Measurements from ENCODE around the gene SLU7.

SLU7 gene

DNA sequence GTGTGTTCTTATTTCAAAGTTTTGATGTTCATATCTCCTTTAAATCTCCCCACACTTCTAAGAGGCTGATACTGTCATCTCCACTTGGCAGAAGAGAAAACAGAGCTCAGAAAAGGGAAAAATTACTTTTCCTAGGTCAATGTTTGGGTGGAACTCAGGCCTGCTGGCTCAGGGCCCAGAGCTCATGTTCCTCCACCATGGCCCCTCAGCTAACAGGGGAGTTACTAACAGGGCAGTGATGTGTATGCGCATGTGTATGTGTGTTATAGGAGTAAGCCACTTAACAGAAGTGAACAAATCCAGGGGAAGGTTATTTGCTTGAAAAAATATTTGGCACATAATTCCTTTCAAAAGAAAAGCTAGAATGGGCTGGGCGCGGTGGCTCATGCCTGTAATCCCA lies 51.0 kb downstream of the SLU7 start:
- DNase-seq (ENCODE audit: insufficient read length, low spot score) (no peak), FAIRE-seq (no peak)
- TF ChIP-seq CTCF (IDR thresholded peaks at IDR 0.05; ENCODE audit: insufficient read depth, missing control alignments), result no peak

DNA sequence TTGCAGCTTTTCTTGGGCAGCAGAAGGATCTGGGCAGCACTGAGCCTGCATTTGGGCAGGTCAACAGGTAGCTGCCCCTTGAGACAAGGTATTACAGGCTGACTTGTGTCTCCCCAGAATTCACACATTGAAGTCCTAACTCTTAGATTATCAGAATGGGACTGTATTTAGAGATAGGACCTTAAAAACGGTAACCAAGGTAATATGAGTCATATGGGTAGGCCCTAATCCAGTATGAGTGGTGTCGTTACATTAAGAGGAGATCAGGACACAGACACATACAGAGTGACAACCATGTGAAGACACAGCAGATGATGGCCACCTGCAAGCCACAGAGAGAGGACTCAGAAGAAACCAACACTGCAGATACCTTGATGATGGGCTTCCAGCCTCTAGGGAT lies 51.6 kb downstream of the SLU7 start:
- no peak for TF ChIP-seq CTCF (IDR thresholded peaks at IDR 0.05; ENCODE audit: insufficient read depth, missing control alignments)
- FAIRE-seq (no peak), DNase-seq (ENCODE audit: insufficient read length, low spot score) (no peak)

GRCh38 chr5:160366230-160366629 lies 52.7 kb downstream of the SLU7 start:
- FAIRE-seq (no peak), DNase-seq (ENCODE audit: insufficient read length, low spot score) (no peak)
- no peak for TF ChIP-seq CTCF (IDR thresholded peaks at IDR 0.05; ENCODE audit: insufficient read depth, missing control alignments)

- no peak for TF ChIP-seq CTCF (IDR thresholded peaks at IDR 0.05; ENCODE audit: insufficient read depth, missing control alignments)
- no peak for DNase-seq (ENCODE audit: insufficient read length, low spot score)
- FAIRE-seq, result no peak
Measured at GRCh38 chr5:160363660-160364395, 55.1 kb downstream of the SLU7 start.

DNA sequence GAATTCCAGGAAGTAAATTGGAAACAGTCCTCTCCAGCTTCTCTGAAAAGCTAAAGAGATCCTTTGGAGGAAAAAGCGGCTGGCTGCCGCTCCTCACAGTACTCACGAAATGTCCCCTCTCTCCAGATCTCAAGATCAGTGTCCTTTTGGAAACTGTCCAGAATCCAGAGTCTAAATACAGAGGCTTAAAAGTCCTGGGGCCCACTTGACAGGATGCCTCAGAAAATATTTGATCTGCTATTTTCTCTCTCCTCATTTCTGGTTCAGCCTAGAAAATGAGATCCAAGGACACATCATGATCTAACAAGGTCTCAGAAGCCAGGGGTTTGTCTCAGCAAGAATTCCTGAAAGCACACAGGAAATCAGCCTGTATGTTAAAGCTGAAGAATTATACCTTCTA lies 55.7 kb downstream of the SLU7 start:
- FAIRE-seq (no peak), DNase-seq (ENCODE audit: insufficient read length, low spot score) (no peak)
- no peak for TF ChIP-seq CTCF (IDR thresholded peaks at IDR 0.05; ENCODE audit: insufficient read depth, missing control alignments)

DNA sequence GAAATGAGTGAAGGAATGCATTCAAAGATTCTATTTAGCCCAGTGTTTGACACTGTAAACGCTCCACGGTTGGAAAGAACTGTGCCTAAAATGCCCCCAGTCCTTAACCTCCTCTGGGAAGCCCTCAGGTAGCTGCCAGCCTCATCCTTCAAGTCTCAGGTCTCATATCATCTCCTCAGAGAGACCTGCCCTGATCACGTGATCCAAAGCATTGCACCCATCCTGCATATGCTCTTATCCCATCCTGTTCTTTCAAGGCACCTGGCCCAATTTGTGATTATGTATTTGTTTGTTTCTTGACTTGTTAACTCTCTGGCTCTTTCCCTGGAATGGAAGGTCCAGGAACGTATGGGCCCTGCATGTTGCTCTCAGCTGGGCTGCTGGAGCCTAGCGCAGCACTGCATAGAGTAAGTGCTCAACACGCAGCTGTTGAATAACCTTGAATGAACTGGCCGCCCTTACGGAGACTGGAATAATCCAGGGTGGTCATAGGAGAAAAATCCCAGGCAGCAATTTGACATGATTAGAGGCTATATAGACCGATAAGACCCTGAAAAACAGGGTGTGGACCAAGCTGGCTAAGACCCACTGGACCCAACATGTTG lies 57.2 kb downstream of the SLU7 start:
- FAIRE-seq, result no peak
- TF ChIP-seq CTCF (IDR thresholded peaks at IDR 0.05; ENCODE audit: insufficient read depth, missing control alignments), result no peak
- no peak for DNase-seq (ENCODE audit: insufficient read length, low spot score)

GRCh38 chr5:160360310-160360709 lies 58.6 kb downstream of the SLU7 start:
- no peak for TF ChIP-seq CTCF (IDR thresholded peaks at IDR 0.05; ENCODE audit: insufficient read depth, missing control alignments)
- FAIRE-seq (no peak), DNase-seq (ENCODE audit: insufficient read length, low spot score) (no peak)

All from D721Med (cell line).